HCT116 (cell line): ENCODE data around the gene UNC79. TPM values are rescaled to one million over a fixed set of nuclear protein-coding genes. Genes with fewer than 3 reads are reported as not detected.

Experiments
- ATAC-seq: fragments of 200-7000 bp; cut with Tn5 transposase; 2 replicates; pipeline ENCODE4 v1.9.1; 2020; ENCODE audit warnings: mild to moderate bottlenecking, moderate library complexity
- BruUV-seq: library from RNA; stranded (reverse); fragments of 400-500 nt; replicated peaks from 2 replicates; lab custom pipeline; 2021; lab: Mats Ljungman, UMichigan
- CTCF ChIA-PET: fragments of 300-600 bp; sonication (Branson Sonifier 250); formaldehyde crosslinking; loops from one replicate; lab custom pipeline; 2021; ENCODE audit warnings: antibody characterized with exemption; lab: Charles Lee
- POLR2A ChIA-PET: fragments of 300-600, 350-600 bp; sonication (Branson Sonifier 250); formaldehyde crosslinking; loops from one replicate; lab custom pipeline; 2021; ENCODE audit warnings: antibody characterized with exemption; lab: Charles Lee
- RAD21 ChIA-PET, 2 experiments: fragments of 300-600 bp; sonication (Branson Sonifier 250); formaldehyde crosslinking; loops; one replicate each; lab custom pipeline; 2023; ENCODE audit warnings: low total read pairs in 2 of 2; ENCODE audit not compliant: uncharacterized antibody in 2 of 2, unreplicated experiment in 2 of 2, low non-redundant PET in 1 of 2; lab: Charles Lee
- DNase-seq: peaks from one replicate; pipeline ENCODE4 v3.0.0-alpha.2; 2010; ENCODE audit warnings: low read depth, low spot score
- H2AFZ ChIP-seq: fragments of 200-600 bp; shearing (Covaris generic), sonication (generic); 2 replicates; pipeline ENCODE4 v1.6.1; 2017; ENCODE audit warnings: low read depth, mixed run types, mixed read lengths, antibody characterized with exemption, low read length; ENCODE audit not compliant: poor library complexity, severe bottlenecking
- H3K27ac ChIP-seq: 2 replicates; pipeline ENCODE4 v1.5.1; 2012; ENCODE audit warnings: low read depth, low read length
- H3K27me3 ChIP-seq: fragments of 200-600 bp; sonication (generic); 2 replicates; pipeline ENCODE4 v1.6.1; 2016; ENCODE audit warnings: mixed run types, low read length, mixed read lengths; ENCODE audit not compliant: insufficient read depth
- H3K36me3 ChIP-seq, 2 experiments: fragments of 200-500 bp in 1 of 2; fragments of 200-600 bp in 1 of 2; sonication (Bioruptor generic) in 1 of 2; sonication (generic) in 1 of 2; 2 replicates each; pipeline versions ENCODE4 v1.5.1 to v1.6.1; 2014 to 2016; ENCODE audit warnings: low read length in 2 of 2, inconsistent platforms in 1 of 2, mixed read lengths in 1 of 2, mixed run types in 1 of 2; ENCODE audit not compliant: insufficient read depth in 2 of 2, control insufficient read depth in 1 of 2
- H3K4me1 ChIP-seq, 2 experiments: fragments of 200-600 bp in 1 of 2; sonication (generic) in 1 of 2; 2 replicates each; pipeline versions ENCODE4 v1.5.1 to v1.6.1; 2012 to 2017; ENCODE audit warnings: low read length in 2 of 2, inconsistent platforms in 1 of 2, mild to moderate bottlenecking in 1 of 2, mixed read lengths in 1 of 2, mixed run types in 1 of 2, moderate library complexity in 1 of 2; ENCODE audit not compliant: insufficient read depth in 2 of 2, control insufficient read depth in 1 of 2
- H3K4me2 ChIP-seq: fragments of 200-600 bp; sonication (generic); 2 replicates; pipeline ENCODE4 v1.6.1; 2017; ENCODE audit warnings: mixed run types, low read length, mixed read lengths
- H3K4me3 ChIP-seq, 2 experiments: fragments of 200-600 bp in 1 of 2; sonication (generic) in 1 of 2; replicated peaks in 1 of 2; 2 replicates each; pipeline ENCODE4 v1.5.1; 2011 to 2016; ENCODE audit warnings: low read length in 2 of 2, control low read depth in 1 of 2, low read depth in 1 of 2, mild to moderate bottlenecking in 1 of 2, mixed read lengths in 1 of 2, mixed run types in 1 of 2
- H3K79me2 ChIP-seq: fragments of 200-600 bp; sonication (generic); 2 replicates; pipeline ENCODE4 v1.6.1; 2017; ENCODE audit warnings: mild to moderate bottlenecking, mixed run types, low read length, moderate library complexity, mixed read lengths; ENCODE audit not compliant: insufficient read depth
- H3K9ac ChIP-seq: fragments of 200-600 bp; sonication (generic); 2 replicates; pipeline ENCODE4 v1.6.1; 2016; ENCODE audit warnings: low read length, mixed read lengths
- H3K9me2 ChIP-seq: fragments of 200-600 bp; sonication (generic), shearing (Covaris generic); 2 replicates; pipeline ENCODE4 v1.6.1; 2017; ENCODE audit warnings: mixed run types, mild to moderate bottlenecking, moderate library complexity; ENCODE audit not compliant: insufficient read depth
- H3K9me3 ChIP-seq, 2 experiments: fragments of 200-500 bp in 1 of 2; fragments of 200-600 bp in 1 of 2; sonication (Bioruptor generic) in 1 of 2; sonication (generic) in 1 of 2; 2 replicates each; pipeline ENCODE4 v1.6.1; 2014 to 2017; ENCODE audit warnings: low read length in 2 of 2, mixed read lengths in 2 of 2, inconsistent platforms in 1 of 2, low read depth in 1 of 2, mild to moderate bottlenecking in 1 of 2, mixed run types in 1 of 2, moderate library complexity in 1 of 2; ENCODE audit not compliant: control insufficient read depth in 1 of 2, insufficient read depth in 1 of 2
- H4K20me1 ChIP-seq: fragments of 200-600 bp; sonication (generic), shearing (Covaris generic); 2 replicates; pipeline ENCODE4 v1.6.1; 2017; ENCODE audit warnings: mixed run types, mild to moderate bottlenecking, moderate library complexity; ENCODE audit not compliant: insufficient read depth
- CBX3 ChIP-seq: IDR thresholded peaks from 2 replicates; pipeline ENCODE4 v1.6.1; 2012; ENCODE audit warnings: low read depth
- CEBPB ChIP-seq: IDR thresholded peaks from 2 replicates; pipeline ENCODE4 v1.6.1; 2012; ENCODE audit warnings: low read depth
- EGR1 ChIP-seq: IDR thresholded peaks from 2 replicates; pipeline ENCODE4 v1.6.1; 2012; ENCODE audit warnings: low read depth
- ELF1 ChIP-seq: IDR thresholded peaks from 2 replicates; pipeline ENCODE4 v1.6.1; 2012; ENCODE audit warnings: low read depth, borderline replicate concordance
- EZH2 ChIP-seq: fragments of 200-600 bp; sonication (generic); IDR thresholded peaks from 2 replicates; pipeline ENCODE4 v1.6.1; 2017; ENCODE audit warnings: antibody characterized with exemption, mixed run types
- EZH2phosphoT487 ChIP-seq: fragments of 200-600 bp; IDR thresholded peaks from 2 replicates; pipeline ENCODE4 v1.6.1; 2018; ENCODE audit warnings: antibody characterized with exemption, borderline replicate concordance
- JUND ChIP-seq: IDR thresholded peaks from 2 replicates; pipeline ENCODE4 v1.6.1; 2012
- POLR2A ChIP-seq: IDR thresholded peaks from 2 replicates; pipeline ENCODE4 v1.7.0; 2011; ENCODE audit warnings: borderline replicate concordance; ENCODE audit not compliant: insufficient read depth, insufficient read length; ENCODE audit errors: extremely low read depth
- POLR2AphosphoS5 ChIP-seq: IDR thresholded peaks from 2 replicates; pipeline ENCODE4 v1.6.1; 2011; ENCODE audit warnings: mild to moderate bottlenecking, low read depth, low read length, moderate library complexity
- YY1 ChIP-seq: IDR thresholded peaks from 2 replicates; pipeline ENCODE4 v1.6.1; 2011; ENCODE audit warnings: low read length, low read depth, moderate library complexity, mild to moderate bottlenecking; ENCODE audit not compliant: insufficient replicate concordance; ENCODE audit errors: extremely low read depth
- ZFX ChIP-seq: fragments of 450-650 bp; IDR thresholded peaks from 2 replicates; pipeline ENCODE4 v1.6.1; 2017
- intact Hi-C: fragments of 100-400 bp; cut with micrococcal nuclease; formaldehyde crosslinking; loops from 2 replicates; pipeline ENCODE4 v1.10.0; 2022
- total RNA-seq: library from RNA; stranded (reverse); gene quantifications from one replicate; pipeline ENCODE4 v1.2.1, GENCODE V29; 2021; ENCODE audit not compliant: unreplicated experiment
- TF ChIP-seq, protein P1 (sequence below): IDR thresholded peaks from 2 replicates; pipeline ENCODE4 v1.6.1; 2011; ENCODE audit warnings: mild to moderate bottlenecking, low read length, moderate library complexity; ENCODE audit not compliant: insufficient replicate concordance; ENCODE audit errors: extremely low read depth
- TF ChIP-seq, protein P2 (sequence below): IDR thresholded peaks from 2 replicates; pipeline ENCODE4 v1.6.1; 2012

The UNC79 gene
- total RNA-seq, 1 experiment from 2014 or later = 0.10 TPM

DNA sequence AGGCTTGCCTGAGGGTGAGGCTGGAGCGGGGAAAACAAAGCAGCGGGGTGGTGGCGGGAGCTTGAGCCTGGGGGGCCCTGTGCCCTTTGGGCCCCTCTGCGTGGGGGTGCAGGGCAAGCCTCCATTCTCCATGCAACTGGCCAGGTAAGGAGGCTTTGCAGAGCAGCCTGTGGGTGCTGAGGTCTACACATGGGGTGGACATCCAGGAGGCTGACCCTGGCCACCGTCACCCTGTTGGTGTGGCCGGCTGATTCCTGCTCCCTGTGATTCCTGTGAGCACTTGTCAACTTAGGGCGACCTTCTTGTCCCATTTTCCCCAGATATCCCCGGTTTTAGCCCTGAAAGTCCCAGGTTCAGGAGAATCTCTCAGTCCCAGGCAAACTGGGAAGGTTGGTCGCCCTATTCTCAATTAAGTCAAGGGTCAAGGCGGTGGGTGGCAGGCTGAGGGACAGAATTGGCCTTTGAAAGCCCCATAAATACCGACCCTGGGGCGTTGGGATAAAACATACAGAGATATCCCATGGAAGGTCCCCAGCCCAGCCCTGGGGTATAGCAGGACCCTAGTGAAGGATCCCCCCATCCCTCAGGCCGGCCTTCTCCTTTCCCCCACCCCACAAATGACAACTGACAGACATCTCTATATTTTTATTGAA, 287.1 kb downstream of the UNC79 start:
- POLR2A ChIA-PET = no interaction called here
- Histone ChIP-seq H3K9ac (no peak overlapping the region), H3K4me3 (no peak overlapping the region), H3K9me3 (no peaks in the 10 kb centered on the region), H3K79me2 (no peaks in the 10 kb centered on the region), H3K4me1 (peaks cover 0 to 3% of the 10 kb centered on the region in 2 experiments; a peak in 1 of 4 replicates), H4K20me1 (no peaks in the 10 kb centered on the region), H3K4me2 (no peak overlapping the region)
- no peak for ATAC-seq
- RAD21 ChIA-PET = no interaction called here
- intact Hi-C loops = no loop called here
- no peak for TF ChIP-seq ZFX
- no peak for TF ChIP-seq ELF1
- no peak for TF ChIP-seq EGR1
- TF ChIP-seq, protein P1, sequence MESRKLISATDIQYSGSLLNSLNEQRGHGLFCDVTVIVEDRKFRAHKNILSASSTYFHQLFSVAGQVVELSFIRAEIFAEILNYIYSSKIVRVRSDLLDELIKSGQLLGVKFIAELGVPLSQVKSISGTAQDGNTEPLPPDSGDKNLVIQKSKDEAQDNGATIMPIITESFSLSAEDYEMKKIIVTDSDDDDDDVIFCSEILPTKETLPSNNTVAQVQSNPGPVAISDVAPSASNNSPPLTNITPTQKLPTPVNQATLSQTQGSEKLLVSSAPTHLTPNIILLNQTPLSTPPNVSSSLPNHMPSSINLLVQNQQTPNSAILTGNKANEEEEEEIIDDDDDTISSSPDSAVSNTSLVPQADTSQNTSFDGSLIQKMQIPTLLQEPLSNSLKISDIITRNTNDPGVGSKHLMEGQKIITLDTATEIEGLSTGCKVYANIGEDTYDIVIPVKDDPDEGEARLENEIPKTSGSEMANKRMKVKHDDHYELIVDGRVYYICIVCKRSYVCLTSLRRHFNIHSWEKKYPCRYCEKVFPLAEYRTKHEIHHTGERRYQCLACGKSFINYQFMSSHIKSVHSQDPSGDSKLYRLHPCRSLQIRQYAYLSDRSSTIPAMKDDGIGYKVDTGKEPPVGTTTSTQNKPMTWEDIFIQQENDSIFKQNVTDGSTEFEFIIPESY = no peak
- no peak for TF ChIP-seq CBX3
- no peak for TF ChIP-seq JUND
- no peak for TF ChIP-seq CEBPB
- no peak for TF ChIP-seq EZH2phosphoT487
- no peak for TF ChIP-seq YY1
- no peak for TF ChIP-seq EZH2
- no peak for TF ChIP-seq POLR2AphosphoS5
- TF ChIP-seq POLR2A = no peak
- TF ChIP-seq, protein P2, sequence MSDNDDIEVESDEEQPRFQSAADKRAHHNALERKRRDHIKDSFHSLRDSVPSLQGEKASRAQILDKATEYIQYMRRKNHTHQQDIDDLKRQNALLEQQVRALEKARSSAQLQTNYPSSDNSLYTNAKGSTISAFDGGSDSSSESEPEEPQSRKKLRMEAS = no peak
- TF ChIP-seq, all 23 proteins: peak for 0
- BruUV-seq = no TSS peak
- no peaks in the 10 kb centered on the region for H3K36me3 ChIP-seq
- no peak overlapping the region for H3K27ac ChIP-seq
- no peak overlapping the region for H2AFZ ChIP-seq
- CTCF ChIA-PET = no interaction called here
- no peaks in the 10 kb centered on the region for H3K27me3 ChIP-seq
- DNase-seq = no peak
- no peaks in the 10 kb centered on the region for H3K9me2 ChIP-seq
